ENCODE data around the gene TUBGCP6. TPM values are rescaled to one million over a fixed set of nuclear protein-coding genes. Genes with fewer than 3 reads are reported as not detected.

Gene TUBGCP6
- total RNA-seq, 1 donor from 2014 or later, result 26.3 TPM

DNA sequence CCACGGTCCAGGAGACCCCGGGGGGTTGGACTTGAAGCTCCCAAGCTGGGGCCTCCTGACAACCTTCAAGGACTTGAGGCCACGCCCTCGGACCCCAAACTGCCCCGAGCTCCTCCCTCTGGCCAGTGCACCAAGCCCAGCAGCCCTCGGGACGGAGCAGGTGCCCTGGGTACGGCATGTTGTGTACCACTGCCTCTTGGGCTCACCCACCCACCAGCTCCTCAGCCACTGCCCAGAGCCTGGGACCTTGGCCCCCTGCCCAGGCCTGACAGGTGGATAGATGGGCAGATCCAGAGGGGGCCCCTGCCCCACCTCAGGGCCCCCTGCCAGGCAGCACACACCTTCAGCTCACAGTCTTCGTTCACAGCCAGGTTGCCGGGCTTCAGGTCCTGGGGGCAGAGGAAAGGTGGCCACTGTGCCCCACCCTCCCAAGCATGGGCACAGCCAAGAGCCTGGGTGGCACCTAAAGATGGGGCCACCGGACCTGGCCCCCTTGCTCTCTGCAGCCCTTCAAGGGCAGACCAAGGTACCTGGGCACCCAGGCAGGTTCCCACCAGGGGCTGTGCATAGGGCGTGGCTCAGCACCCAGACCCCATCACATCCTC is 11.5 kb upstream of the TUBGCP6 start:
- no peak overlapping the region for H3K27ac ChIP-seq (ENCODE audit: low read depth, low read length)
- H3K4me2 ChIP-seq (ENCODE audit: low read length), result no peak overlapping the region
- Mint-ChIP-seq H3K36me3 (ENCODE audit: low read depth, unreplicated experiment) (peaks cover 2% of the 10 kb centered on the region), H3K27me3 (ENCODE audit: low read depth, unreplicated experiment) (no peaks in the 10 kb centered on the region), H3K27ac (ENCODE audit: unreplicated experiment) (no peak overlapping the region), H3K4me3 (ENCODE audit: unreplicated experiment) (no peak overlapping the region), H3K4me1 (ENCODE audit: low read depth, unreplicated experiment) (peaks cover 7% of the 10 kb centered on the region), H3K9me3 (ENCODE audit: unreplicated experiment) (no peaks in the 10 kb centered on the region)
- H3K4me1 ChIP-seq (ENCODE audit: insufficient read depth, low read length), result peaks cover 5% of the 10 kb centered on the region
- FAIRE-seq, result no peak
- DNase-seq (ENCODE audit: low read depth), result no peak
- peaks cover 32% of the 10 kb centered on the region for H4K20me1 ChIP-seq (ENCODE audit: insufficient read depth, low read length)
- TF ChIP-seq CTCF (IDR thresholded peaks at IDR 0.05; ENCODE audit: insufficient read depth, low read depth, low read length) (no peak), EZH2 (IDR thresholded peaks at IDR 0.05; ENCODE audit: insufficient read depth, low read length) (no peak)
- H3K27me3 ChIP-seq (ENCODE audit: insufficient read depth, low read length), result no peaks in the 10 kb centered on the region
- H3K36me3 ChIP-seq (ENCODE audit: insufficient read depth, low read length), result no peaks in the 10 kb centered on the region
- H3K79me2 ChIP-seq (ENCODE audit: insufficient read depth, low read length), result peaks cover 26% of the 10 kb centered on the region
- no peak overlapping the region for H3K9ac ChIP-seq (ENCODE audit: low read length)
- no peaks in the 10 kb centered on the region for H3K9me3 ChIP-seq (ENCODE audit: insufficient read depth, low read depth, low read length)
- H3K4me3 ChIP-seq (ENCODE audit: insufficient read depth, low read depth, low read length), result no peak overlapping the region
- H2AFZ ChIP-seq (ENCODE audit: low read depth, low read length), result no peak overlapping the region

- Histone ChIP-seq H3K79me2 (ENCODE audit: insufficient read depth, low read length) (peaks cover 25% of the 10 kb centered on the region), H3K27me3 (ENCODE audit: insufficient read depth, low read length) (no peaks in the 10 kb centered on the region), H3K36me3 (ENCODE audit: insufficient read depth, low read length) (no peaks in the 10 kb centered on the region), H3K9me3 (ENCODE audit: insufficient read depth, low read depth, low read length) (no peaks in the 10 kb centered on the region), H3K9ac (ENCODE audit: low read length) (no peak overlapping the region), H3K4me3 (ENCODE audit: insufficient read depth, low read depth, low read length) (no peak overlapping the region), H2AFZ (ENCODE audit: low read depth, low read length) (no peak overlapping the region), H4K20me1 (ENCODE audit: insufficient read depth, low read length) (peaks cover 32% of the 10 kb centered on the region), H3K27ac (ENCODE audit: low read depth, low read length) (no peak overlapping the region), H3K4me2 (ENCODE audit: low read length) (no peak overlapping the region), H3K4me1 (ENCODE audit: insufficient read depth, low read length) (peaks cover 7% of the 10 kb centered on the region)
- DNase-seq (ENCODE audit: low read depth), result no peak
- Mint-ChIP-seq H3K4me1 (ENCODE audit: low read depth, unreplicated experiment) (peaks cover 7% of the 10 kb centered on the region), H3K9me3 (ENCODE audit: unreplicated experiment) (no peaks in the 10 kb centered on the region), H3K27ac (ENCODE audit: unreplicated experiment) (no peak overlapping the region), H3K27me3 (ENCODE audit: low read depth, unreplicated experiment) (no peaks in the 10 kb centered on the region), H3K36me3 (ENCODE audit: low read depth, unreplicated experiment) (peaks cover 2% of the 10 kb centered on the region), H3K4me3 (ENCODE audit: unreplicated experiment) (no peak overlapping the region)
- FAIRE-seq, result no peak
- TF ChIP-seq EZH2 (IDR thresholded peaks at IDR 0.05; ENCODE audit: insufficient read depth, low read length) (no peak), CTCF (IDR thresholded peaks at IDR 0.05; ENCODE audit: insufficient read depth, low read depth, low read length) (no peak)
Measured at GRCh38 chr22:50255607-50256006, 10.8 kb upstream of the TUBGCP6 start.

GRCh38 chr22:50255099-50255498 is 10.3 kb upstream of the TUBGCP6 start:
- Histone ChIP-seq H3K27me3 (ENCODE audit: insufficient read depth, low read length) (no peaks in the 10 kb centered on the region), H3K9ac (ENCODE audit: low read length) (no peak overlapping the region), H4K20me1 (ENCODE audit: insufficient read depth, low read length) (peaks cover 36% of the 10 kb centered on the region), H3K4me3 (ENCODE audit: insufficient read depth, low read depth, low read length) (no peak overlapping the region), H3K4me1 (ENCODE audit: insufficient read depth, low read length) (peaks cover 9% of the 10 kb centered on the region), H3K27ac (ENCODE audit: low read depth, low read length) (no peak overlapping the region), H3K79me2 (ENCODE audit: insufficient read depth, low read length) (peaks cover 23% of the 10 kb centered on the region), H3K36me3 (ENCODE audit: insufficient read depth, low read length) (no peaks in the 10 kb centered on the region), H3K9me3 (ENCODE audit: insufficient read depth, low read depth, low read length) (no peaks in the 10 kb centered on the region), H3K4me2 (ENCODE audit: low read length) (no peak overlapping the region), H2AFZ (ENCODE audit: low read depth, low read length) (no peak overlapping the region)
- Mint-ChIP-seq H3K4me1 (ENCODE audit: low read depth, unreplicated experiment) (peaks cover 9% of the 10 kb centered on the region), H3K36me3 (ENCODE audit: low read depth, unreplicated experiment) (peaks cover 2% of the 10 kb centered on the region), H3K4me3 (ENCODE audit: unreplicated experiment) (no peak overlapping the region), H3K9me3 (ENCODE audit: unreplicated experiment) (no peaks in the 10 kb centered on the region), H3K27ac (ENCODE audit: unreplicated experiment) (no peak overlapping the region), H3K27me3 (ENCODE audit: low read depth, unreplicated experiment) (no peaks in the 10 kb centered on the region)
- DNase-seq (ENCODE audit: low read depth) (no peak), FAIRE-seq (no peak)
- TF ChIP-seq CTCF (IDR thresholded peaks at IDR 0.05; ENCODE audit: insufficient read depth, low read depth, low read length) (no peak), EZH2 (IDR thresholded peaks at IDR 0.05; ENCODE audit: insufficient read depth, low read length) (no peak)
